ENCODE measurements around the gene FGF18.

FGF18 gene

DNA sequence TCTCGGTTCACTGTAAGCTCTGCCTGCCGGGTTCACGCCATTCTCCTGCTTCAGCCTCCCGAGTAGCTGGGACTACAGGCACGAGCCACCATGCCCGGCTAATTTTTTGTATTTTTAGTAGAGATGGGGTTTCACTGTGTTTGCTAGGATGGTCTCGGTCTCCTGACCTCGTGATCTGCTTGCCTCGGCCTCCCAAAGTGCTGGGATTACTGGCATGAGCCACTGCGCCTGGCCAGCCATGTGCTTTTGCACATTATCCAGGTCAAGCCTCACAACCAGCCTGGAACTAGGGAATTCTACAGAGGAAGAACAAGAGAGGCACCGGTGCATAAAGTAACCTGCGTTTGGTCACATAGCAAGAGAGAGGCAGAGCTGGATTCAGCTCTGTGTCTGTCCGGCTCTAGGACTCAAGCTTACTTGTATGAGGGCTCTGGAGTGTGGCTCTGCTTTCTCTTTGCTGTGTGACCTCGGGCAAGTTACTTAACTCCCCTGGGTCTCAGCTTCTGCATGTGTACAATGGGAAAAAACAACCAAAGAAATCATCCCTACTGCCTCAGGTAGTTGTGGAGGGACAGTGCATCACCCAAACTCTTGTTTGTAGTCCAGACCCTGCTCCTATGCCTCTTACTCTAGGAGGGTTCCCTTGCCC is 6.3 kb downstream of the FGF18 start:
- Mint-ChIP-seq H3K9me3 (ENCODE audit: low read depth) (no peaks in the 10 kb centered on the region), H3K27me3 (peaks cover 3% of the 10 kb centered on the region), H3K27ac (no peak overlapping the region), H3K4me3 (no peak overlapping the region), H3K4me1 (ENCODE audit: low read depth) (peaks cover 4% of the 10 kb centered on the region), H3K36me3 (no peaks in the 10 kb centered on the region)

DNA sequence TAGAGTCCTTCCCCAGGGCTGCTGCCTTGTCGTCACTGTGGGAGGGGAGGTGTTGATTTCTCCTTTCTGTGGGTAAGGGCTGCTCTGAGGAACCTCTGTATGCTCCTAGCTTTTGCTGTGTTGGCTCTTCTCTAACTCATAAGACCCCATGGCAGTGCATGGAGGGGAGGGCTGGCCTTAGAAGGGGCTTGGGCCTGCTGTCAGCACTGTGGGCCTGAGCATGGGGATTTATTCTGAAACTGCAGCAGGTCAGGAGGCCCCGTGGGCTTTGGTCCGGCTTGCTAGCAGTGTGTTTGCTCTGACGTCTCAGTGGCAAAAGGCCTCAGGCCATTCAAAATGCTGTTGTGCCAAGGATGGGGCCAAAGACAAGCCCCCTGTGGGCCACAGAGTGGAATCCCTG is 6.8 kb downstream of the FGF18 start:
- H3K4me3 Mint-ChIP-seq, result no peak overlapping the region
- no peak overlapping the region for H3K27ac Mint-ChIP-seq

DNA sequence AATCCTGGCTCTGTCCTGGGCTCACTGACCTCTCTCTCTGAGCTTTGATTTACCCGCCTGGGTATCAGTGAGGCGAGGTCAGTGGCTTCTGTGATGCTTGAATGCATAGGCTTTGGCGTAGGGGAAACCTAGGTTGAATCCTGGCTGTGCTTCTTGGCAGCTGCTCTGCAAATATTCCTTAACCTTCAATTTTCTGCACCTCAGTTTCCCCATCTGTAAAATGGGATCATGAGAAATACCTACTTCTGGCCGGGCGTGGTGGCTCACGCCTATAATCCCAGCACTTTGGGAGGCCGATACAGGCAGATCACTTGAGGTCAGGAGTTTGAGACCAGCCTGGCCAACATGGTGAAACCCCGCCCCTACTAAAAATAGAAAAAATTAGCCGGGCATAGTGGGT is 7.2 kb downstream of the FGF18 start:
- H3K36me3 Mint-ChIP-seq, result no peaks in the 10 kb centered on the region
- no peak overlapping the region for H3K4me3 Mint-ChIP-seq
- no peaks in the 10 kb centered on the region for H3K9me3 Mint-ChIP-seq (ENCODE audit: low read depth)
- no peak overlapping the region for H3K27ac Mint-ChIP-seq
- no peaks in the 10 kb centered on the region for H3K4me1 Mint-ChIP-seq (ENCODE audit: low read depth)
- H3K27me3 Mint-ChIP-seq, result peaks cover 1% of the 10 kb centered on the region

More for the DNA sequence above, 6.8 kb downstream of the FGF18 start:
- no peaks in the 10 kb centered on the region for H3K4me1 Mint-ChIP-seq (ENCODE audit: low read depth)
- no peaks in the 10 kb centered on the region for H3K9me3 Mint-ChIP-seq (ENCODE audit: low read depth)
- H3K36me3 Mint-ChIP-seq, result no peaks in the 10 kb centered on the region
- H3K27me3 Mint-ChIP-seq, result peaks cover 1% of the 10 kb centered on the region

DNA sequence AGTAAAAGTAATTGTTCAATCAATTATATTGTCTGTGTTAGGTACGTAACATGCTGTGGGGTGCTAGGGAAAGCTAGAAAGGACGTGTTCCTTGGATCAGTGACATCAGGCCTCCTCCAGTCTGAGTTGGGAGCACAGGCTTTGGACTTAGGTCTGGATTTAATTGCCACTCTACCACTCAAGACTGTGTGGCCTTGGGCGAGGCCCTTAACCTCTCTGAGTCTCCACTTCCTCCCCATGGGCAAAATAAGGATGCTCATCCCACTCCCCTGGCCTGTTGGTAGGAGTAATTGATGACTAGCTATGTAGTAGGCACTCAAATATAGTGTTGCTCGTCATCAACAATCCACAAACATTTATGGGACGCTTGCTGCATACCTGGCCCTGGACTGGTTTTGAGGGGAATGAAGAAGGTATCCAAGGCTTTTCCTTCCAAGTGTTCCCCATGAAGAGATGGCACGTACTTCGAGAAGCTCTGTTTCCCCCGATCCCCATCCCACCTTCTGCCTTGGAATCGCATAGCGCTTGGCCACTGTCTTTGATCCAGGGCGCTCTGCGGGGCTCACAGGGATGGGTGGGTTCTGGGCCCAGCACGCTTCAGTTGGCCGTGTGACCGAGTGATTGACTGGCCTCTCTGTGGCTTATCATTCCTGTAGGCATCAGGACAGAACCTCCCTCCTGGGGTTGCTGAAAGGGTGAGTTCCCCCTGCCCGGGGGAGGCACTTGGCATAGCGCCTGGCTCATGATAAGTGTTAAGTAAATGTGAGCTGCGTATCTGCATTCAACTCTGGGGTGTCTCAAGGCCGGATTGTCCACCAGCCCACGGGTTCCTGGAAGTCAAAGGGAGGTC is 8.1 kb downstream of the FGF18 start:
- Mint-ChIP-seq H3K4me1 (ENCODE audit: low read depth) (no peaks in the 10 kb centered on the region), H3K27me3 (peaks cover 1% of the 10 kb centered on the region), H3K27ac (no peak overlapping the region), H3K9me3 (ENCODE audit: low read depth) (no peaks in the 10 kb centered on the region), H3K36me3 (no peaks in the 10 kb centered on the region), H3K4me3 (no peak overlapping the region)

DNA sequence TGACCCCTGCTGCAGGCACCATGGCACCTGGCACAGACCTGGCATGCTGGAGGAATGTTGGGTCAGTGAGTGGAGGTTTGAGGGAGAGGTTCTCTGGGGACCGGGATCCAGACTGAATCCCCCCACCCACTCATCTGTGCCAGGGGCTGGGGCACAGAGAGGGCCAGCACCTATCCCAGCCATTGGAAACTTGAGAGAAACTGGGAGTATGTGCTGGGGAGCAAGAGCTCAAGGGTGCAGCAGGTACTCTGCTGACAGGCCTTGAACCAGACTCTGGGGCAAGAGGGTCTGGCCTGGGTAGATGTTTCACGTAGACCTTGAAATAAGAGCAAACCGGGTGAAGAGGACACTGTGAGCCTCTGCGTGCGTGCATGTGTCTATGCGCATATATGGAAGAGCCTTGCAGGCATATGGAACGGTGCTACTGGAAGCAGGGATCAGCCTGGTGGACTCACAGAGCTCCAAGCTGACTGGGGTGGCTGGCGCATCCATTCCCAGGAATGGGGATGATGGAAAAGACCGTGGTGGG is 8.8 kb downstream of the FGF18 start:
- no peaks in the 10 kb centered on the region for H3K36me3 Mint-ChIP-seq

DNA sequence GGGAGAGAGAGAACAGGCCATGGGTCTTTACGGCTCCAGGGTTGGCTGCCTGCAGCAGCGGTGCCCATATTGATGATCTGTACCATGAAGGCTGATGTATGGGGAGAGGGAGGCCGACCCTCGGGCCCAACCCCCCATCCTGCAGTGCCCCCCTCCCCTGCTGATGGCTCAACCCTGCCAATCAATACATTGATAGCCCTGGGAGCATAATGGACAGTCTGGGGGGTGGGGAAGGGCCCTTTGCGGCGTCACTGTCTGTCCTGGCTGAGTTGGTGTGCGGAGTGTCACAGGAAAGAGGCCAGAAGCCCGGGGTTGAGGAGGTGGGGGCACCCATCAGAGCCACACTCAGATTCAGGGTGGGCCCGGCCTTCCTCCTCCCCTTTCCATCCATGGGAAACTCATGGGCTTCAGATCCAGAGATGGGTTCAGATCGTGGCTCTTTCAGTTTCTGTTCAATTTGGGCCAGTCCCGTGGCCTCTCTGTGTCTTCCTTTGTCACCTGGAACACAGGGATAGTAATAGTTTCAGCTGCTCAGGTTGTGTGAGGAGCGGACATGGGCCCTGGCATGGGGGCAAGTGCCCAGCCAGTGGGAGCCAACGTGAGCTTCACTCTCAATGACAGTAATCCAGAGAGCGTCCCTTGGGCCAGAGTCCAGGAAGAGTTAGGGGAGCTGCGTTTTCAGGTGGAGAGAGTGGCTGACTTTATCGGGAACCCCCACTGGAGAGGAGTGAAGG is 9.5 kb downstream of the FGF18 start:
- H3K27me3 Mint-ChIP-seq, result peaks cover 1% of the 10 kb centered on the region
- no peak overlapping the region for H3K4me3 Mint-ChIP-seq
- no peaks in the 10 kb centered on the region for H3K4me1 Mint-ChIP-seq (ENCODE audit: low read depth)
- no peak overlapping the region for H3K27ac Mint-ChIP-seq
- no peaks in the 10 kb centered on the region for H3K9me3 Mint-ChIP-seq (ENCODE audit: low read depth)
- no peaks in the 10 kb centered on the region for H3K36me3 Mint-ChIP-seq

More for the DNA sequence above, 8.8 kb downstream of the FGF18 start:
- H3K9me3 Mint-ChIP-seq (ENCODE audit: low read depth), result no peaks in the 10 kb centered on the region
- H3K4me3 Mint-ChIP-seq, result no peak overlapping the region
- peaks cover 1% of the 10 kb centered on the region for H3K27me3 Mint-ChIP-seq
- no peak overlapping the region for H3K27ac Mint-ChIP-seq
- H3K4me1 Mint-ChIP-seq (ENCODE audit: low read depth), result no peaks in the 10 kb centered on the region

DNA sequence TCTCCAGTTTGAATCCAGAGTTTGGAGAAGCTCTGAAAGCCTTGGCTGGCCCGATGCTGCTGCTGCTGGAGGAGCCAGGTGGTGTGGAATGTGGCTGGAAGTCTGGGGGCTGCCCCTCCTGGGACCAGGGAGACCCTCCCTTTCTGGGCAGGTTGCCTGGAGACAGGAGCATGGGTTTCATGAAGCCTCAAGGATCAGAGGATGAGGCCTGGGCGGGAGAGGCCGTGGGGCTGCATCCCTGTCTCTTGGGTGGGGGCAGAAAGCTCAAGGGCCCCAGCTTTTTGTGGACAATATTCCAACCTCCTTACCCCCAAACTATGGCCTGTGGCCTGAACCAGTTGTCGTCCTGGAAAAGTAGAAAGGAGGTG is 10.1 kb downstream of the FGF18 start:
- no peaks in the 10 kb centered on the region for H3K27me3 Mint-ChIP-seq

DNA sequence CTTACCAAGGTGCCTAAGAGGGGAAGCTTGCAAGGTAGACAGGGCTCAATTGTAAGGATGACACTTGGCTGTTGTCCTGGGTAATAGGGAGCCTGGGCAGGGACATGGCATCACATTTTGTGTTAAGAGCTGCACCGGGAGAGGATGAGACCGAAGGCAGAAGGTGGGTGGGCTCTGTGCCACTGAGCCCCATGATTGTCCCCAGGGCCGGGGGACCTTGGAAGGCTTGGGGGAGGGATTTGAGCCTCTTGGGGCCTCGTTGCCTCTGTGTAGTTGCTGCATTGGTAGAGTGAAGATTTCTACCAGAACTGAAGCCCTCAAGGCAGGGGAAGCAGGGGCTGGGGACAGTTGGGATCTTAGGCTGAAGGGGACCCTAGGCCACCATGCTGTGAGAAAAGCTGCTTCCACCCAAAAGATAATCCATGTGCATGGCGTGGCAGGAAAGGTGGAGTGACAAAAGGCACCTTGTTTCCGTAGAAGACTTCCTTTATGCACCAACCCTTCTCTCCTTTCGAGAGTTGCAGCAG is 11.9 kb downstream of the FGF18 start:
- H3K27me3 Mint-ChIP-seq, result no peaks in the 10 kb centered on the region
- no peak overlapping the region for H3K27ac Mint-ChIP-seq
- no peaks in the 10 kb centered on the region for H3K9me3 Mint-ChIP-seq (ENCODE audit: low read depth)
- no peak overlapping the region for H3K4me3 Mint-ChIP-seq
- H3K4me1 Mint-ChIP-seq (ENCODE audit: low read depth), result no peaks in the 10 kb centered on the region
- no peaks in the 10 kb centered on the region for H3K36me3 Mint-ChIP-seq

More for the DNA sequence above, 10.1 kb downstream of the FGF18 start:
- H3K36me3 Mint-ChIP-seq, result no peaks in the 10 kb centered on the region
- no peaks in the 10 kb centered on the region for H3K9me3 Mint-ChIP-seq (ENCODE audit: low read depth)
- no peak overlapping the region for H3K27ac Mint-ChIP-seq
- H3K4me1 Mint-ChIP-seq (ENCODE audit: low read depth), result no peaks in the 10 kb centered on the region
- no peak overlapping the region for H3K4me3 Mint-ChIP-seq

DNA sequence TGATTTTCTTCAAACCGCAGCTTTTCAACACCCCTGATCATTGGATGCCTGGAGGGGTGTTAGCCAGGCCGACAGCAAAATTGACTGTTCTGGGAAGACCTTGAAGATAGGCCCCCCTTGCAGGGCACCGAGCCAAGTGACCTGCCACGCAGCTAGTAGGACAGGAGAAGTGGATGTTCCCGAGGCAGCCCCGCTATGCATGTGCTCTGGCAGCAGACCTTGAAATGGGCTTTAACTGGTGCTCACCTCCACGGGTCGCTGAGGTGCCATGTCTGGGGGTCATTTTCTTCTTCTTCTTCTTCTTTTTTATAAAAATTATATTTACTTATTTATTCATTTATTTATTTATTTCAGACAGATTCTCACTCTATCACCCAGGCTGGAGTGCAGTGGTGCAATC is 12.6 kb downstream of the FGF18 start:
- no peaks in the 10 kb centered on the region for H3K27me3 Mint-ChIP-seq
- no peak overlapping the region for H3K27ac Mint-ChIP-seq
- H3K4me3 Mint-ChIP-seq, result no peak overlapping the region
- no peaks in the 10 kb centered on the region for H3K36me3 Mint-ChIP-seq
- H3K4me1 Mint-ChIP-seq (ENCODE audit: low read depth), result no peaks in the 10 kb centered on the region
- no peaks in the 10 kb centered on the region for H3K9me3 Mint-ChIP-seq (ENCODE audit: low read depth)

DNA sequence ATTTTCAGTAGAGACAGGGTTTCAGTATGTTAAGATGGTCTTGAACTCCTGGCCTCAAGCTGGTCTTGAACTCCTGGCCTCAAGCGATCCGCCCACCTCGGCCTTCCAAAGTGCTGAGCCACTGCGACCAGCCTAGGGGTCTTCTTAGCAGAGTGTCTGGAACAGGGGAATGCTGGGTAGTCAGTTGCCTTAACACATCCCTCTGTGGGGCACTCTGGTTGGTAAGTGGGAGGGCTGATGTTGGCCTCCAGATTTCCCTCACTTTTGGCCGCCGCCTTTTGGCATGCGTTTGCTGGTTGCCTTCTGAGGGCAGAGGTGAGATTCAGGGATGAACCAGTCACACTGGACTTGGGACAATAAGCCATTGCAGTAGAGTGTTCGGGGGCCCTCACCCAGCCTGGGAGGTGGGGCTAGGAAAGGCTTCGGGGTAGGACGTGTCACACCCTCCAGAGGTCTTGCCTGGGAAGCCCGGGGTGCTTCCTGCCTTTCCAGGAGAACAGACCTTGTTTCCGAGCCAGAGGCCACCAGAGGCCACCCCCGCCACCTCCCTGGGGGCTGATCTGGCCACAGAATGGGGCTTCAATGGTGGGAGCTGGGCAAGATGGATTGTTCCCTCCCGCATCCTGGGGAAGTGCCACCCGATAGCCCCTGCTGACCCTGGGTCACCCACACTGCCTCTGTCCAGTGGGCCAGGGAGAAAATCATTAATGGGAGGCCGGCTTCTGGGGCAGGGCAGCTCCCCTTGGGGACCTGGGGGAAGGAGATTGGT is 13.3 kb downstream of the FGF18 start:
- Mint-ChIP-seq H3K4me1 (ENCODE audit: low read depth) (no peaks in the 10 kb centered on the region), H3K27me3 (no peaks in the 10 kb centered on the region), H3K9me3 (ENCODE audit: low read depth) (no peaks in the 10 kb centered on the region), H3K27ac (no peak overlapping the region), H3K4me3 (no peak overlapping the region), H3K36me3 (no peaks in the 10 kb centered on the region)

DNA sequence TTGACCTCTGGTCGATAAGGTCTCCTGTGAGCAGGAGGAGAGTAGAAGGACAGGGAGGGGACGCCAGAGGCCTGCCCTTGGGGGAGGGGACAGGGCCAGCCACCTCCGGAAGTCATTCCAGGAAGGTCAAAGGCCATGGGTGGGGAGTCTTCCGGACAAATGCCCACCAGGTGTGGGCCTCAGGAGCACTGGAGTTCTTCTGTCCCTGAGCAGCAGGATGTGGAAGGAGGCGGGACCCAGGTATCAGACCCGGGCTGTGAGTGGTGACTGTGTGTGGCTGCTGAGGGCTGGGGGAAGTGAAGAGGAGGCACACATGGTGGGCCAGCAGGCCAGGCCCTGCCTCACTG is 13.9 kb downstream of the FGF18 start:
- H3K4me1 Mint-ChIP-seq (ENCODE audit: low read depth), result no peaks in the 10 kb centered on the region
- no peaks in the 10 kb centered on the region for H3K27me3 Mint-ChIP-seq
- H3K36me3 Mint-ChIP-seq, result no peaks in the 10 kb centered on the region
- H3K27ac Mint-ChIP-seq, result no peak overlapping the region
- H3K9me3 Mint-ChIP-seq (ENCODE audit: low read depth), result no peaks in the 10 kb centered on the region
- no peak overlapping the region for H3K4me3 Mint-ChIP-seq

DNA sequence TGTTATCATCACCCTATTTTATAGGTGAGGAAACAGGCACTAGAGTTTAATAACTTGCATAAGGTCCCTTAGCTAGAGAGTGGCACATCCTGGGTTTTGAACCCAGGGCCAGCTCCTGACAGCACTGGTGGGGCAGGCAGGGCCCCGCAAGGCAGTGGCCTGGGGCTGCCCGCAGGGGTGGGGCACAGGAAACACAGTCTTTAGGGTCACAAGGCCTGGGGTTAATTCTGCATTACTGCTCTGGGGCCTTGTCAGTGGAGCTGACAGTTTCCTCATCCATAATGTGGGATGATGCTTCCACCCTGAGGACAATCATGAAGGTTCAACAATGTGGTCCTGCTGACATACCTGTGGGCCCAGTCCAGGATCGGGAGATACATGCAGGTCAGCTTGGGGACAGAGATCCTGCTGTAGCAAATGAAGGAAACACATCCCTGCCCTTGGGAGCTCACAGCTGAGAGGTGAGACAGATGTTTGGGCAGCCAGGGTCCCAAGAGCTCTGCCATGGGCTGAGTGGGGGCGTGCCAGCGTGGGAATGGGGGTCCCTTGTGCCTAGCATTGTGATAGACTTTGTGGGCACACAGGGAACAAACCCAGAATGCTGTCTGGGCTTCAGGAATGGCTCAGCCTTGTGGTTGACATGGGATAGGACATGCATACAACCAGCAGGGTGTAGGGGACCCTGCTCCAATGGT is 14.7 kb downstream of the FGF18 start:
- Mint-ChIP-seq H3K4me3 (no peak overlapping the region), H3K4me1 (ENCODE audit: low read depth) (no peaks in the 10 kb centered on the region), H3K27ac (no peak overlapping the region), H3K36me3 (no peaks in the 10 kb centered on the region), H3K27me3 (no peaks in the 10 kb centered on the region), H3K9me3 (ENCODE audit: low read depth) (no peaks in the 10 kb centered on the region)

DNA sequence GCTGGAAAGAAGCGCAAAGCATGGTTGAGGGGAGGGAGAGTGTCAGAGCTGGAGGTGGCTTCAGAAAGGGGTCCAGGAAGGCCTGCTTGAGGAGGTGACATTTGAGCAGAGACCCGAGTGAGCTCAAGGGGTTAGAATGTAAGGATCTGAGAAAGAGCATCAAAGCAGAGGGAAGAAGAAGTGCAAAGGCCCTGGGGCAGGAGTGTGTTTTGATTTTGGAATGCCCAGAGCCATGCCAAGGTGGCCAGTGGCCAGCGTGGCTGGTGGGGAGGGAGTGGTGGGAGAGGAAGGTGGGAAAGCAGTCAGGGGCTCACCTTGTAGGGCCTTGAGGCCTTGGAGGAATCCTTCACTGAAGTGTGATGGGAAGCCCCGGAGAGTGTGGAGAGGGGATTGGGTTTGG is 15.4 kb downstream of the FGF18 start:
- no peak overlapping the region for H3K4me3 Mint-ChIP-seq
- H3K4me1 Mint-ChIP-seq (ENCODE audit: low read depth), result no peaks in the 10 kb centered on the region
- no peak overlapping the region for H3K27ac Mint-ChIP-seq
- H3K27me3 Mint-ChIP-seq, result no peaks in the 10 kb centered on the region
- no peaks in the 10 kb centered on the region for H3K36me3 Mint-ChIP-seq
- H3K9me3 Mint-ChIP-seq (ENCODE audit: low read depth), result no peaks in the 10 kb centered on the region

DNA sequence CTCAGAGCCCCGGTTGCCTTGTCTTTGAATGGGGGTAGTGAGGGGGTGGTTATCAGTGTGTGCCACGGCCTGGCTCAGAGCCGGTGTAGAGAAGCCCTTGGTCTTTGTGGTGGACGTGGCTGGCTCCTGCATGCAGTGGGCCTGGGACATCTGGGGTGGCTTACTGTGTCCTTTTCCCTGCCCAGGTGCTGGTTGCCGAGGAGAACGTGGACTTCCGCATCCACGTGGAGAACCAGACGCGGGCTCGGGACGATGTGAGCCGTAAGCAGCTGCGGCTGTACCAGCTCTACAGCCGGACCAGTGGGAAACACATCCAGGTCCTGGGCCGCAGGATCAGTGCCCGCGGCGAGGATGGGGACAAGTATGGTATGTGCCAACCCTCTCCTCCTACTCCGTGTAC is 16.5 kb downstream of the FGF18 start:
- H3K4me3 Mint-ChIP-seq, result no peak overlapping the region
- H3K9me3 Mint-ChIP-seq (ENCODE audit: low read depth), result no peaks in the 10 kb centered on the region
- no peaks in the 10 kb centered on the region for H3K36me3 Mint-ChIP-seq
- no peaks in the 10 kb centered on the region for H3K27me3 Mint-ChIP-seq
- H3K4me1 Mint-ChIP-seq (ENCODE audit: low read depth), result no peaks in the 10 kb centered on the region
- no peak overlapping the region for H3K27ac Mint-ChIP-seq

Measured in activated naive CD8-positive, alpha-beta T cell (primary cell).